Tibial artery (tissue), 4 donors: ENCODE data around the gene KRTAP10-1.

Experiments
- DNase-seq, 2 donors: peaks; one replicate each; pipeline ENCODE4 v3.0.0-alpha.2; 2019
- H3K27ac ChIP-seq, 2 donors: fragments of 200-600 bp; sonication (generic) in 1 of 2; 1 replicate in 1 of 2; 2 replicates in 1 of 2; pipeline ENCODE4 v1.5.1; 2018 to 2019; ENCODE audit warnings: mild to moderate bottlenecking in 1 of 2
- H3K27me3 ChIP-seq, 2 donors: fragments of 200-600 bp; sonication (generic) in 1 of 2; one replicate each; pipeline versions ENCODE4 v1.5.1 to v1.6.0; 2016 to 2019
- H3K36me3 ChIP-seq, 3 donors: fragments of 200-600 bp; sonication (generic) in 2 of 3; one replicate each; pipeline ENCODE4 v1.5.1; 2016 to 2019; ENCODE audit warnings: mild to moderate bottlenecking in 2 of 3
- H3K4me1 ChIP-seq, 4 donors: fragments of 200-600 bp; sonication (generic) in 2 of 4; 1 replicate in 3 of 4; 2 replicates in 1 of 4; pipeline ENCODE4 v1.5.1; 2016 to 2019
- H3K4me3 ChIP-seq, 2 donors: fragments of 200-600 bp; sonication (generic) in 1 of 2; 1 replicate in 1 of 2; 2 replicates in 1 of 2; pipeline ENCODE4 v1.5.1; 2018 to 2019; ENCODE audit warnings: mild to moderate bottlenecking in 2 of 2
- H3K9me3 ChIP-seq, 3 donors: fragments of 200-600 bp; sonication (generic) in 1 of 3; one replicate each; pipeline ENCODE4 v1.5.1; 2016 to 2019
- CTCF ChIP-seq, 2 experiments: fragments of 200-600 bp in 1 of 2; fragments of 450-650 bp in 1 of 2; IDR thresholded peaks; one replicate each; pipeline ENCODE4 v1.5.1; 2017 to 2019; ENCODE audit warnings: antibody characterized with exemption in 2 of 2, mild to moderate bottlenecking in 1 of 2, moderate library complexity in 1 of 2
- intact Hi-C: fragments of 100-400 bp; cut with DNase I; formaldehyde crosslinking; loops from one replicate; pipeline ENCODE4 v1.15.0; 2023; ENCODE audit warnings: low total_unique reads

The KRTAP10-1 gene

GRCh38 chr21:44539991-44540666 lies at the start of gene KRTAP10-1:
KRTAP10-1 (minus strand) TSS chr21:44540195; CDS start chr21:44540150, 45 bp downstream.
- Histone ChIP-seq H3K36me3 (no peaks in the 10 kb centered on the region), H3K27ac (no peak within 1 kb of the TSS), H3K4me3 (no peak within 1 kb of the TSS), H3K9me3 (peaks cover 0 to 15% (median 0%) of the 10 kb centered on the region in 3 donors), H3K27me3 (peaks cover 0 to 14% of the 10 kb centered on the region in 2 donors), H3K4me1 (no peaks in the 10 kb centered on the region)
- TF ChIP-seq CTCF (IDR thresholded peaks at IDR 0.05): no peak
- no peak for DNase-seq
- intact Hi-C loops: no loop called here

- Histone ChIP-seq H3K4me3 (no peak overlapping the region), H3K4me1 (no peaks in the 10 kb centered on the region), H3K27me3 (peaks cover 0 to 52% of the 10 kb centered on the region in 2 donors), H3K36me3 (no peaks in the 10 kb centered on the region), H3K9me3 (no peaks in the 10 kb centered on the region), H3K27ac (no peak overlapping the region)
- intact Hi-C loops: no loop called here
- no peak for TF ChIP-seq CTCF (IDR thresholded peaks at IDR 0.05)
- DNase-seq: no peak
These were observed 49.1 kb upstream of the KRTAP10-1 start for GRCh38 chr21:44589094-44589493.

- no peaks in the 10 kb centered on the region for H3K4me1 ChIP-seq
- TF ChIP-seq CTCF (IDR thresholded peaks at IDR 0.05): no peak
- no peak overlapping the region for H3K27ac ChIP-seq
- intact Hi-C loops: no loop called here
- DNase-seq: no peak
- H3K27me3 ChIP-seq: peaks cover 0 to 37% of the 10 kb centered on the region in 2 donors
- no peak overlapping the region for H3K4me3 ChIP-seq
- no peaks in the 10 kb centered on the region for H3K36me3 ChIP-seq
- H3K9me3 ChIP-seq: peaks cover 0 to 16% (median 15%) of the 10 kb centered on the region in 3 donors
These were observed 45.9 kb upstream of the KRTAP10-1 start for GRCh38 chr21:44585892-44586291.

GRCh38 chr21:44583800-44584147 lies 43.8 kb upstream of the KRTAP10-1 start:
- no peak for TF ChIP-seq CTCF (IDR thresholded peaks at IDR 0.05)

GRCh38 chr21:44583089-44583799 lies 43.2 kb upstream of the KRTAP10-1 start:
- H3K4me1 ChIP-seq: no peaks in the 10 kb centered on the region
- no peak overlapping the region for H3K4me3 ChIP-seq
- H3K27me3 ChIP-seq: peaks cover 0 to 27% of the 10 kb centered on the region in 2 donors
- peaks cover 0 to 30% (median 24%) of the 10 kb centered on the region in 3 donors for H3K9me3 ChIP-seq
- no peak for DNase-seq
- intact Hi-C loops: no loop called here
- H3K36me3 ChIP-seq: no peaks in the 10 kb centered on the region
- no peak for TF ChIP-seq CTCF (IDR thresholded peaks at IDR 0.05)
- H3K27ac ChIP-seq: no peak overlapping the region

More at GRCh38 chr21:44583800-44584147, 43.8 kb upstream of the KRTAP10-1 start:
- intact Hi-C loops: no loop called here
- Histone ChIP-seq H3K9me3 (peaks cover 0 to 30% (median 24%) of the 10 kb centered on the region in 3 donors), H3K27me3 (peaks cover 0 to 27% of the 10 kb centered on the region in 2 donors), H3K4me1 (no peaks in the 10 kb centered on the region), H3K36me3 (no peaks in the 10 kb centered on the region), H3K27ac (no peak overlapping the region), H3K4me3 (no peak overlapping the region)
- no peak for DNase-seq
